HG03095 (cell line): Measurements from ENCODE around the gene FIZ1.

Experiments
- ATAC-seq: cut with Tn5 transposase; IDR thresholded peaks from one replicate; pipeline ENCODE4 v1.9.1; 2021; ENCODE audit warnings: moderate library complexity; ENCODE audit not compliant: unreplicated experiment

FIZ1 gene

DNA sequence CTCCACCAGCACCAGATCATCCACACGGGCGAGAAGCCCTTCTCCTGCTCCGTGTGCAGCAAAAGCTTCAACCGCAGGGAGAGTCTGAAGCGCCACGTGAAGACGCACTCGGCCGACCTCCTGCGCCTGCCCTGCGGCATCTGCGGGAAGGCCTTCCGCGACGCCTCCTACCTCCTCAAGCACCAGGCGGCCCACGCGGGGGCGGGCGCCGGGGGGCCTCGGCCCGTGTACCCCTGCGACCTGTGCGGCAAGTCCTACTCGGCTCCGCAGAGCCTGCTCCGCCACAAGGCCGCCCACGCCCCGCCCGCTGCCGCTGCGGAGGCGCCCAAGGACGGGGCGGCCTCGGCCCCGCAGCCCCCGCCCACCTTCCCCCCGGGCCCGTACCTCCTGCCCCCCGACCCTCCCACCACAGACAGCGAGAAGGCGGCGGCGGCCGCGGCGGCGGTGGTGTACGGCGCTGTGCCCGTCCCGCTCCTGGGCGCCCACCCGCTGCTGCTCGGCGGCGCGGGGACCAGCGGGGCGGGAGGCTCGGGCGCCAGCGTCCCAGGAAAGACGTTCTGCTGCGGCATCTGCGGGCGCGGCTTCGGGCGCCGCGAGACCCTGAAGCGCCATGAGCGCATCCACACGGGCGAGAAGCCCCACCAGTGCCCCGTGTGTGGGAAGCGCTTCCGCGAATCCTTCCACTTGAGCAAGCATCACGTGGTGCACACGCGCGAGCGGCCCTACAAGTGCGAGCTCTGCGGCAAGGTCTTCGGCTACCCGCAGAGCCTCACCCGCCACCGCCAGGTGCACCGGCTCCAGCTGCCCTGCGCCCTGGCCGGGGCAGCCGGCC lies 15.6 kb upstream of the FIZ1 start:
- no peak for ATAC-seq

GRCh38 chr19:55613930-55614710 lies 14.8 kb upstream of the FIZ1 start:
- ATAC-seq = no peak

DNA sequence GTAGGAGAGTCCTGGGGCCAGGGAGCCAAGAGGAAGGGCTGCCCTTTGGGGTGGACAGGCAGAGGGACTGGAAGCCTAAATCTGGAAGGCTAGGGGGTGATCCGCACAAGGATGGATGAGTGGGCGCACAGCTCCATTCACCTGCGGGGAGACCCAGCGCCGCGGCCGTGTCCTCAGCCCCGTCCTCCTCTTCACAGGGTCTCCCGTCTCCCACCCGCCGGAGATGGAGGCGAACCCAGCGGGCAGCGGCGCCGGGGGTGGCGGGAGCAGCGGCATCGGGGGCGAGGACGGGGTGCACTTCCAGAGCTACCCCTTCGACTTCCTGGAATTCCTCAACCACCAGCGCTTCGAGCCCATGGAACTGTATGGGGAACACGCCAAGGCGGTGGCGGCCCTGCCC lies 14.1 kb upstream of the FIZ1 start:
- ATAC-seq = no peak

DNA sequence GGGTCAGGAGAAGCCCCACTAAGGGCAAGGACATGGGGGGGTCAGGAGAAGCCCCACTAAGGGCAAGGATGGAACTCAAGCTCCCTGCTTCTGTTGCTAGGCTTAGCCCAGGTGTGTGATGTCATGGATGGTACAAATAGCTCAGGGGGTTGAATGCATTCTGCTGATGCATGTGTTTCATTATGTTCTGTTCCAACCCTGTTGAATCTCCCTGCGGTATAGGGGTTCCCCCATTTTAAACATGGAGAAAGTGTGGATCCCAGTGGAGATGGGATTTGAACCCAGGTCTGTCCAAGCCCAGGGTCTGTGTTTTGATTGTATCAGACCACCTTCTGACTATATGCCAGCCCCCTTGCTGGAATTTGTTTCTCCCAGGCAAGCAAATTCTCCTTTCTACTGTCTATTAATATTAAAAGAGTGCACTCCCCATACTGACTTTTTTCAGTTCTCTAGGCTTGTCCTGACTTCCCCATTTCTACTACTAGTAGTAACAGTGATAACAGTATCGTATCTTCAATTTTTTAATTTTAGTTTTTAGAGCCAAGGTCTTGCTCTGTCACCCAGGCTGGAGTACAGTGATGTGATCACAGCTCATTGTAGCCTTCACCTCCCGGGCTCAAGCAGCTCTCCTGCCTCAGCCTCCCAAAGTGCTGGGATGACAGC lies 12.8 kb upstream of the FIZ1 start:
- ATAC-seq = no peak

DNA sequence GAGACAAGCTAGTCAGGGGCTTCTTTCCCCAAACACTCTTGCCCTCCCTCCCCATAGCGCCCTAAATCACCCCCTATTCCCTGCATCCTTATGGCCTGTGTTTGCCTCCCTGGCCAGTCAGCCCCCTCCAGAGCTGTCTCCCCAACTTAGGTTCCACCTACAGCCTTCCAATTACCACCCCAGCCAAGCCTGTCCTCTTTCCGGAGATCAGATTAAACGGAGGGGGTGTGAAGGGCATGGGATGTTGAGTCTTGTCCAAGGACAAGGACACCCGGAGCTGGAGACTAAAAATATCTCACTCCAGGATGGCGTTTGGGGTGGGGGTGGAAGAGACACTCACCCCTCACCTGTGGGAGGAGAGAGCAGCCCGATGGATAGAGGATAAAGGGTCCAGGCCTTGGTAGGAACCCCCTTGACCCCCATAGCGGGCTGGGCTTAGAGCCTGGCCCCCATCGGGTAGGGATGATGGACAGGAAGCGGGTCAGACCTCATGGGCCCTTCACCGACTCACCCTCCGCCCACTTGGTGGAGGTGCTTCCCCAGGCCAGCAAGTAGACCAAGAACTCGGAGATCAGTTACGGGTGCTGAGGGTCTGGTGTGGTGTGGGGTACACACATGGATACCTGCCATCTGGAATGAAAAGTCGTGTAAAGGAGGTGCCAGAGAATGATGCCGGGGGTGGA lies 12.1 kb upstream of the FIZ1 start:
- ATAC-seq = no peak

GRCh38 chr19:55609326-55609725 lies 10.0 kb upstream of the FIZ1 start:
- ATAC-seq = no peak

DNA sequence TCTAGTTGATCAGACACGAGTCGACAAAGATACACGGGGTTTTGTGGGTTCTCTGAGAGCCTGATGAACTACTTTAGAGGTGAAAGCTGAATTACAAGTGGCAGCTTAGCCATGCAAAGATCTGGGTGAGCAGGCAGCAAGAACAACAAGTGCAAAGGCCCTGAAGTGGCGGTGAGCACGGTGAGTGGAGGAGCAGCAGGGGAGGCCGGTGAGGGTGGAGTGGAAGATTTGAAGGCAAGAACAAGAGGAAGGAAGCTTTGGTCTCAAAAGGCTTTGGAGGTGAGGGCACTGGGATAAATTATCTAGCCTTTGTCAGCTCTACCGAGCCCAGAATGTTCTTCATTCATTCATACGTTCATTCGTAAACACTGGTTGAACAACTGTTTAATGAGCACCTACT lies 7.5 kb upstream of the FIZ1 start:
- no peak for ATAC-seq

DNA sequence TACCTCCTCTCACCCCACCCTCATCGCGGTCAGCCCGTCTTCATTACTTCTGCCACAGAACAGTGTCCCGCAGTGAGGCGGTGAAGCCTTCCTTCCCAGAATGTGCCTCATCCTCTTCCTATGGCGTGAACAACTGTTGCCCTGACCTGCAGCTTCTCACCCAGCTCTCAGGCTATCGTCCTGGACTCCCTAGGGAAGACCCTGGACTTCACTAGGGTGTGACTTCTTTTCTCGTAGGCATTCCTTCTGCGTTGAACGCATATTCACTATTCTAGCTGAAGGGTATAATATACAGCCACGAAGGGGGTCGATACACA lies 7.1 kb upstream of the FIZ1 start:
- no peak for ATAC-seq

DNA sequence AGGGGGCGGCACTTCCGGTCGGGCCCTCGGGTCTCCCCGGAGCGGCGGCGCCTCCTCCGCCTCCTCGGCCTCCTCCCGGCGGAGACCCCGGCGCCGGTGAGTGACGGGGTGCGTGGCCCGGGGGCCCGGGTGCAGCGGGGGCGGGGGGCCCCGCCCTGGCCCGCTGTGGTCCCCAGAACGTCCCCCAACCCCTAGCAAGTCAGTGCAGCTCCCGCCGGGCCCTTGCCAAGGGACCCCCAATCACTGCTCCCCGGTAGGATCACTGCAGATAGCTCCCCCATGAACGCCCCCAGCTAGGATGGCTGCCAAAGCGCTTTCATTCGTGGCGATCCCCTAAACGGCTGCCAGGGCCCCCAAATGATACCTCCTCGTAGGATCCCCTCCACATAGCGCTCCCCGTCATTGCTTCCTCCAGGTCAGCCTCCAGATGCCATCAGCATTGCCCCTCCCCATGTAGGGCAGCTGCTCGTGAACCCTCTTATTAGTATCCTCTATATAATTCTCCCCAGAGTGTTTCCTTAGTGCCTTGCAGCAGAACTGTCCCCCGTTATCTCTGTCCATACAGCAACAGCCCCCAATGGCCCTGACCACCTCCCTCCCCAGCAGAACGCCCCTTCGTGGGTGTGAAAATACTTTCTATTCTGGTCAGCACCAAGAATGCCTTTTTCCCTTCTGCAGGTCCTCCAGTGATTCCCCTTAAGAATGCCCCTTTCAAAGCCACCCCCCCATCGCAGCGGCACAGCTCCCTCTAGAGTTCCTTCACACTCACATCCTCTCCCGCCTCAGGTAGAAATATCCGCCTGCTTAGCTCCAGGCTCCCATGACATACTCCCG lies 6.5 kb upstream of the FIZ1 start, which contains the start of gene ZNF865:
Gene ZNF865, plus strand, starts transcription at position 11 of the 834 bp plus-strand sequence. CDS start 7,972 bp downstream, outside the sequence.
- ATAC-seq = peak; percentile 32

GRCh38 chr19:55605207-55605636 lies 5.9 kb upstream of the FIZ1 start:
- ATAC-seq = peak; percentile 45

DNA sequence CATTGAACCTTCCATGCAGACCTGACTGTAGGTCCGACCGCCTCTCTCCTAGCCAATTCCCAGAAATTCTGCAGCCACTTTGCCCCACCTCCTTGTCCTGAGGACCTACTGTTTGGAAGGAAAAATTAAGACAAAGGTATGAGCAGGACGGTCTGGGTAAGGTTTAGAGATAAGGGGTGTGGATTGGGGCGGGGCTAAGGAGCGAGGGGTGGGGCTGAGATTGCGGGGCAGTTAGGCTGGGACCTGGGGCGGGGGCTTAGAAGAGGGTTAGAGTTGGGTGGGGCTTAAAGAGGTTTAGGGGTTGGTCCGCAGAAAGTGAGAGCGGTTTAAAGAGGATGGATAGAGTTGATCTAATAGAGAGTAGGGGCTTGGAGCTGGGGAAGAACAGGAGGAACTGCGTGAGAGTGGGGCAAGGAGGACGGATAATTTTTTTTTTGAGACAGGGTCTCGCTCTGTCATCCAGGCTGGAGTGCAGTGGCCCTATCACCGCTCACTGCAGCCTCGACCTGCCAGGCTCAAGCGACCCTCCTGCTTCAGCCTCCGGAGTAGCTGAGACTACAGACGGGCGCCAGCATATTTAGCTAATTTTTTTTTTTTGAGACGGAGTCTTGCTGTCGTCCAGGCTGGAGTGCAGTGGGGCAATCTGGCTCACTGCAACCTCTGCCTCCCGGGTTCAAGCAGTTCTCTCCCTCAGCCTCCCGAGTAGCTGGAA lies 4.4 kb upstream of the FIZ1 start:
- ATAC-seq = no peak

- ATAC-seq = no peak
These were observed 3.8 kb upstream of the FIZ1 start for GRCh38 chr19:55603115-55603514.

DNA sequence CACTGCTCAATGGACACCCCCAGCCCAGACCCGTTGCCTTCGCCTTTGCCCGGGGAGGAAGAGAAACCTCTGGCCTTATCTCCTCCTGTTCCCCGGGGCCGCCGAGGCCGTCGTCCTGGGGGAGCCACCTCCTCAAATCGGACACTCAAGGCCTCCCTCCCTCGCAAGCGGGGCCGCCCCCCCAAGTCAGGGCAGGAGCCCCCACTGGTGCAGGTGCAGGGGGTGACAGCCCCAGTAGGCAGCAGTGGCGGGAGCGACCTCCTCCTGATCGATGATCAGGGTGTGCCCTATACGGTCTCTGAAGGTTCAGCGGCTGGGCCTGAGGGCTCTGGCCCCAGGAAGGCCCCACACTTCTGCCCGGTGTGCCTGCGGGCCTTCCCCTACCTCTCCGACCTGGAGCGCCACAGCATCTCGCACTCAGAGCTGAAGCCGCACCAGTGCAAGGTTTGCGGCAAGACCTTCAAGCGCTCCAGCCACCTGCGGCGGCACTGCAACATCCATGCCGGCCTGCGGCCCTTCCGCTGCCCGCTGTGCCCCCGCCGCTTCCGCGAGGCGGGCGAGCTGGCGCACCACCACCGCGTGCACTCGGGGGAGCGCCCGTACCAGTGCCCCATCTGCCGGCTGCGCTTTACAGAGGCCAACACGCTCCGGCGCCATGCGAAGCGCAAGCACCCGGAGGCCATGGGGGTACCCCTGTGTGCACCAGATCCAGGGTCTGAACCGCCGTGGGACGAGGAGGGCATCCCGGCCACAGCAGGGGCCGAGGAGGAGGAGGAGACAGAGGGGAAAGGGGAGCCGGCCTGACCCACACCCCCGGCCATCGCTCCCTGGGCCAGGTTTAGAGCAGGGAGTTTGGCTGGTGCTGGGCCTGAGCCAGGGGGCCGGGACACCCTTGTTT lies 3.0 kb upstream of the FIZ1 start:
- no peak for ATAC-seq

GRCh38 chr19:55601084-55601483 lies 1.8 kb upstream of the FIZ1 start:
- no peak for ATAC-seq

GRCh38 chr19:55600662-55601028 lies 1.3 kb upstream of the FIZ1 start:
- no peak for ATAC-seq

DNA sequence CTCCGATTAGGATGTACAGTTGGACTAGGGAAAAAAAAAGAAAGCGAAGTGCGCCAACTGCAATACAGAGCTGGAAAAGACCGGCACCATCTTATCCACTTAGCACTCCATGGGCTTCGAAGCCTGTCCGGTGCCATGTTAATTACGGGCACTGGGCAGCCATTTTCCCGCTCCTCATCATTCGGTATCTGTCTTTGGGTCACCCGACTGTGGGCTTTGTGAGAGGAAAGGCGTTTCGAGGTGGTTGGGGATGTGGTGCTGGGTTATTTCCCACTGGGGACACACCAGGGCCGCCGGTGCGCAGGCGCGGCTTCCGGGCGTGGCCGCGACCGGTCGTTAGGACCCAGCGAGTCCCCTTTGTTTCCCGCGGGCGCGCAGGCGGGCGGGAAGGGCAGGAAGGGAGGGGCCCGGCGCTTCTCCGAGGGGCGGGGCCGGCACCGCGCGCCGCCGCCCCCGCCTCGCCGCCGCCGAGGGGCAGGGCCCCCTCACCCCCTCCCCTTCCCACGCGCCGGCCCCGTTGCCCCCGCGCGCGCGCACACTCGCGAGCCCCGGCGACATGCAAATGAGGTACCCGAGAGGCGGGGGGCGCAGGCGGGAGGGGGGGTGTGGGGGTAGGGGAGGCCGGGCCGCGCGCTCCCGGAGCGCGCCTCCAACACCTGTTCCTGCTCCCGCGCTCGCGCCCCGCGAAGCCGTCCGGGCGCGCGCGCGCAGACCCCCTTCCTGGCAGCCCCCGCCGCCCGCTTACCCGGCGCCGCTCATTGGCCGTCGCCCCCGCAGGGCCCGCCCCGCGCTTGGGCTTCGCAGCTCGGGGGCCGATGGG lies 735 bp upstream of the FIZ1 start, which contains the start of gene ZNF524:
Gene ZNF524, plus strand, starts transcription at position 447 of the 820 bp plus-strand sequence. CDS start 1,825 bp downstream, outside the sequence.
- peak; percentile 33 for ATAC-seq

DNA sequence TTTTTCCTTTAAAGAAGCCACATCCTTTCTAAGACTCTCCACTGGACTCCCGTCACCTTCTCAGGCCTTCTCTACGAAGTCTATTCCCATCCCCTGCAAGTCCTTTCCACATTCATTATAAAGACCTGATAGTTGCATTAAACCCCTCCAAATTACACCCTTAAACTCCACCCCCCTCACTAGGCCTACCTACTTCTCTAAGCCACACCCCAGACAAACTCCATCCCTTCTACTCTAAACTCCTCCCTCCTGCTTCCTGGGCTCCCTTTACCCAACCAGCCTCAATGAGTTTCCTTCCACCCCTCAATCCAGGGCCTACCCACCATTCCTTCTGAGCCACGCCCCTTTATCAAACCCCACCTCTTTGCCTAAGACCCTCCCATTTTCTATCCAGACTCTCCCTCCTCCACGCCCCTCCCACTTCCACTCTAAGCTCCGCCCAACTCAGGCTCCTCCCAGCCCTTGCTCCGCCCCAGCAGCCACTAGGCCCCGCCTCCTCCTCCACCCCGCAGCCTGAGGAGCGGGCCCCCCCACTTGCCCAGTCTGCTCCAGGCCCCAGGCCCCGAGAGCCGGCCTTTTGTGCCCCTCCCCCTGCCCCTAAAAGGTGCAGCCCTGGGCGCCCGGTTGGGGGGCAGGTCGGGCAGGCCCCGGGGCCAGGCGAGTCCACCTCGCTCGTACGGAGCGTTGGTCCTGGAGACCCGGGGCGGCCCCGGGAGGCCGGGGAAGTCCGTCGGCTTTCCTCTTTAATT lies 424 bp downstream of the FIZ1 start:
- ATAC-seq = peak; percentile 44
